Medulla oblongata (tissue), 1 donor: ENCODE measurements around the gene GNAZ.

Experiments used
- DNase-seq: peaks from one replicate; pipeline ENCODE4 v3.0.0-alpha.2; 2015; ENCODE audit errors: extremely low spot score

The GNAZ gene

DNA sequence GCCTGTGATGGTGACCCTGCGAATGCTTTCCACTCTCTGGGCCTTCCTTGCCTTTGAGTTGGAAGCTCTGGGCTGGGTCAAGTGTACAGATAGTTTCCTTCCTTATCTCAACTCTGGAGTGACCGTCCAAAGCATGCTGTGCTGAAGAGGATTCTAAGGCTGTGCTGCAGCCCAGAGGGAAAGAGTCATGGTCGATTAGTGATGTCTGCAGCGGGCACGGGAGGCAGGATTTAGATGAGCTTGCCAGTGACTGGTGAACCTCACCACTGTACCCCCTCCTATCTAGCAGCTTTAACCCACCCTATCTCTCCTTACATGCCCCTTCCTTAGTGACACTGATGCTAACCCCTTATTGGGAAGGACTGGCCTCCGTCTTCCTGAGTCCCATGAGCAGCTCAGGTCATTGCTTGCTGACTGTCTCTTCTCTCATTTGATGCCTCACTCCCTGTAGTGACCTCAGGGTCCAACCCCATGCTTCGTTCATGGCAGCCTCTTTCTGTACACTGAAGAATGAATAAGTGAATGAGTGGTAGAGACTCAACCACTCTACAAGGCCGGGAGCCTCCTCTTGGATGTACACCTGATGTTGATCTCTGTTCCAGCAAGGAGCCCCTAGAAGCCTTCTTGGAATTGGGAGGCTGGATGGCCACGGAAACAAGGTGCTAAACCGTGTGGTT is 6.7 kb downstream of the GNAZ start:
- no peak for DNase-seq

DNA sequence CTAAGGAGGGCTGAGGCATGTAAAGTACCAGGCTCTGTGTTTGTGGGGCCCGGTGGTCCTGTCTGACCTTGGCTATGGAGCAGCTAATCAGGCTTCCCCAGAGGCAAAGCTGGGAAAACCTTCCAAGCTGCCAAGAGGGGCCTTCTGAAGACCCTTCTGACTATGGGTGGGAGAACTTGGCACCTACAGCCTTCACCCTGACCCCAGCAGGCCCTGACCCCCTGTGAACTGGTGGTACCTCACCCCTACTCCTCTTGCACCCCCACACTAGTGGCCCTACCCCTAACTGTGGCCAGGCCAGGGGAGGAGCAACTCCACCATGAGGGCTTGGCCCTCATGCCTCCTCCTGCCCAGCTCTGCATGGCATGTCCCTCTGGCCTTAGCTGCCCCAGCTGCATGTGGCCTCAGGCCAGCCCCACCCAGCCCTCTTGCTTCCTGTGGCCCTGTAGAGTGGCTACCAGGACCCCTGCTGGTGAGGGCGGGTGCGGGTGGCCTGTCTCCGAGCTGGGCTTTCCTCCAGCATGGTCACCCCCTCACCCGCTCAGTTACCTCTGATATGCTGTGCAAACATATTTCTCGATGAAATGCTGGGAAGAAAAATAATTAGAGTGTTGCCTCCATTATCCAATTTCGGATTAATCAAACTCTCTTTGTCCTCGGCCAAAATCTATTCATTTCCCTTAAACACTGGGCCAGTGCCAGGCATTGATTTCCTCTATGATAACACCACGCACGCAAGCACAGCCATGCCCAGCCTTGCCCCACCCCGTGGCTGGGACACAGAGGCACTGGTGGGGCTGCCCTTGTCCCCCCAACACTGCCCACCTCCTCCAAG is 7.5 kb downstream of the GNAZ start:
- DNase-seq: no peak

DNA sequence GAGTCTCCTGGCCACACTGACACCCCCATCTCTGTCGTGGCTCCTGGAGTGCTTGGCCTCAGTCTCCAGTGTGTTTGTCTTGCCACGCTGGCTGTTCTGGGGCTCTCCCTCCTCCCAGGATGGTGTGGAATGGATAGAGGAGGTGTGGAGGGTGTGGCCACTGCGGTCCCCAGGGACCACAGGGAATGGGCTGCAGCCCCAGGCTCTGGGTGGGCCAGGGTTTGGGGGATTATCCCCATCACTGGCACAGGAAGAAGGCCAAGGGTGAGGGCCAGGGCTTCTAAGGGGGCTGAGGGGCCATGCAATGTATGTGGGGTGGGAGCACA is 8.1 kb downstream of the GNAZ start:
- no peak for DNase-seq

DNA sequence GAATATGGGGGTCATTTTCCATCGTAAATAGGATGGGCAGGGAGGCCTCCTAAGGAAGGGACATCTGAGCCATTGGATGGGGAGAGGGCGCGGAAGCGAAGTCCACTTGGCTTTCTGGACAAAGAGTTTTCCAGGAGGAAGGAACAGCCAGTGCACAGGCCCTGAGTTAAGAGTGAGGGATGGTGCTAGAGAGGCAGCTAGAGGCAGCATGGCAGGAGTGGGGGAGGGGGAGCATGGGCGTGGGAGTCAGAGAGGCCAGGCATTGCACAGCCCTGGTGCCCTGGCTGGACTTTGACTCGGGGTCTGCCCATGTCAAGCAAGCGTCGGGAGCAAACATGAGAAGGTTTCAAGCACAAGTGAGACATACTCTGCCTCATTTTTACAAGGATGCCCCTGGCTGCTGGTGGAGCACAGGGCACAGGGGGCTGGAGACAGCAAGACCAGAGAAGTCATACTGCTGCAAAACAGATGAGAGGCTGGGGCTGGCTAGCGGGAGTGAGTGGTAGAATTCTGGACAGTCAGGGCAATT is 9.0 kb downstream of the GNAZ start:
- DNase-seq: no peak

DNA sequence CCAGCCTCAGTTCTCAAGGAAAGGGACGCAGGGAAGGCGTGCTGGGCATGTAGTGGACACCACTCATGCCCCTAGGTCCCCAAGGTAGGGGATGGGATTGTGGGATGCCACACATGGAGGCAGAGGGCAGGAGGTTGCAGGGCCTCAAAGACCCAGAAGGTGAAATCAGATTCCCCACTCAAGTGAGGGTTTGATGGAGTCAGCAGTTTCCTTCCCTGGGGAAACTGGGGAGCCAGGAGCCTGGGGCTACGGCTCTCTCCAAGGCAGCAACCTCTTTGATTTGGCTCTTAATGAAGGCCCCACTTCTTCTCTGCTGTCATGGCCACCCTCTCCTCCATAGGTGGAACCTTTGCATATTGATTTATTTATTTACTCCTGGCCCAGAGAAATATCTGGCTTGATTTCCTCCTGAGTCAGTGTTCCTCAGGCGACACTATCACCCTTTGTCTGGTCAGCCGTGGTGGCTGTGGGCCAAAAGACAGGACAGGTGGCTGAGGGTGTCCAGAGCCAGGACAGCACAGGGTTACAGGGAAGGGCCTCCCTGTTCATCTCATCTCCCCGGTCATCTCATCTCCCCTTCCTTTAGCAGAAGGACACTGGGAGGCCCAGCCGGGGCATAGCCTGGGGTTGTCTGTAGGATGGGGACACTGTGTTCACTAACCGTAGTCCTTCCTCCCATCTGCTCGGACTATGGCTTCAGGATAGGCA is 9.6 kb downstream of the GNAZ start:
- no peak for DNase-seq

DNA sequence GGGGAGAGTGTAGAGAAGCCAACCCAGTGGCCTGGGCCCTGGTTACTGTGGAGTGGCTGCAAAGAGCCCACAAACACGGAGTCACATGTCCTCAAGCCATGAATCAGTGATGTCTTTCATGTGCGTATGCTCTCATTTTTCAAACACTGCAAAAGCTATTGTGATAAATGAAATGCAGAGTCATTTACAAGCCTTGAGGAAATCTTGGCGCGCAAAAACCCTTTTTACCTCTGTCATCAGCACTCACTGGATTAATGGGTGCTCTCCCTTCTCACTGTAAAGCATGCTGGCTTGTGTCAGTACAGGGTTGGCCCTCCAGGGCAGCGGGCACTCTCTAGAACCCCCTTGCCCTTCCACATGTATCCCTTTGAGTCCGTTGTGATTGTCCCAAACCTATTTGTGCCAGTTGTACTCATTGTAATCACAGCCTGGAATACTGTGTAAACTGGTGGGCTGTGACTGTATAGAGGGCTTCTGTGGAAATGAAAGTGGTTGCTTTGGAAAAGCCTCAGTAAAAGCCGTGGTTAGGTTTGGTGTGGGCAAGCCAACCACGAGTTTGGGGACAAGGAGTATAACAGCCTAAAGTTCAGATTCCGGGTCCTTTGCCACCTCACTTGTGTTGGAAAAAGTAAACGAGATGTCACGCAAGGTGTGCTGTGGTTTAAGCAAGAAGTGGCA is 10.4 kb downstream of the GNAZ start:
- DNase-seq: peak; percentile 58

DNA sequence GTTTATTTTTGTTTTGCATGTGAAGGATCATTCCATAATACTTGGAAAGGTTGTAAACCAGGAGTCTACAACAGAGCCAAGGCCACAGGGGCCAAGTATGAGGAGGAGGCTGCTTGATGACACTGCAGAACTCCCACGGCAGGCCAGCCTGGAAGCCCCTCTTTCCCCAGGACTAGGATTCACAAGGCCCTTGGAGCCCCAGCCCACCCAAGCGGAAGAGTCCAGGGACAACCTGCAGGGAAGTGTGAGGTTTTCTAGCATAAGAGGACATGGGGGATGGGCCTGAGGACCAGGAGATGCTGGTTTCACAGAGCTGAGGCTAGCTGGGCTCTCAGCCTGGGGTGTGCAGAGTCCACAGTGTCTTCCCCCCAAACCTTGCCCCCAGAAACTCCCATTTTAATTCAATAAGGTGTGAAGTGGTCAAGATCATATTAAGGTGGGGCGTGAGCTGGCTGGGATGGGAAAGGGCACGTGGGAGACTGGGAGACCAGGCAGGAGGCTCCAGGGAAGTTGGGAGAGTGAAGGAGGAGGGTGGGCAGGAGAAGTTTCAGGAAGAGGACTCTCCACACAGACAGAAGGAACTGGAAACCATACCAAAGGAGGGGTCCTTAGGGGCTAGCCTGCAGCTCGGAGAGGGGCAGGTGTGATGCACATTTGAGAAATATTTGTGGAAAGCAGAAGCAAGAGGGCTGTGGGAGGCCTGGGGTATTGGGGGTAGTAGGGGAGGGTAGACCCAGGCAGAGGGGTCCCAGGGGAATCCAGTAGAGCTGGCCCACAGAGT is 12.4 kb downstream of the GNAZ start:
- no peak for DNase-seq

DNA sequence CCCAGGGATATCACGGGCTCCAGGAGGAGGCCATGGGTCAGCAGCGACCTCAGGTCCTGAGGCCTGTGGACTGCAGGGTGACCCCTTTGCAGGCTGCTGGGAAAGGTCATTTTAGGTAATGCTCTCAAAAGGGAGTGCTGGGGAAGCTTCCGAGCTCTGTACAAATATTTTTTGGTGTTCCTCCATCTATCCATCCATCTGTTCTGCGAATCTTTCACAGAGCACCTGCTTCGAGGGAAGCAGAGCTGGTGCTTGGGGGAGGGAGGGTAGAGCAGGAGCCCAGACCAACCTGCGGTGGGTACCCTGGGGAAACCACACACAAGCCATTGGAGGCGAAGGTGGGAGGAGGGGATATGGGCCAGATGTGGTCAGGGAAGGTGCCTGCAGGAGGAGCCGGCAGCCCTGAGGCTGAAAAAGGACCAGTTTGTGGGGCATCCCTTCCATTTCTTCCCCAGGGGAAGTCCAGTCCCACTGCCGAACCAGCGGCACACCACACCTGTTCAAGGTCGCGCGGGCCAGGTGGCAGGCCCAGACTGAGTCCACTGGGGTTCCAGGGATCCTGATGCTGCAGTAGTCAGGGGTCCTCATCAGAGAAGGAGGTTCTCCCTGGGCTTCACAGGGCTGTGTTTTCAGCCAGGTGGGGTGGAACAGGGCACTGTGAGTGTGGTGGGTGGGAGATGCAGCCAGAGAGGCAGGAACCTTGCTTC is 13.1 kb downstream of the GNAZ start:
- DNase-seq: no peak

DNA sequence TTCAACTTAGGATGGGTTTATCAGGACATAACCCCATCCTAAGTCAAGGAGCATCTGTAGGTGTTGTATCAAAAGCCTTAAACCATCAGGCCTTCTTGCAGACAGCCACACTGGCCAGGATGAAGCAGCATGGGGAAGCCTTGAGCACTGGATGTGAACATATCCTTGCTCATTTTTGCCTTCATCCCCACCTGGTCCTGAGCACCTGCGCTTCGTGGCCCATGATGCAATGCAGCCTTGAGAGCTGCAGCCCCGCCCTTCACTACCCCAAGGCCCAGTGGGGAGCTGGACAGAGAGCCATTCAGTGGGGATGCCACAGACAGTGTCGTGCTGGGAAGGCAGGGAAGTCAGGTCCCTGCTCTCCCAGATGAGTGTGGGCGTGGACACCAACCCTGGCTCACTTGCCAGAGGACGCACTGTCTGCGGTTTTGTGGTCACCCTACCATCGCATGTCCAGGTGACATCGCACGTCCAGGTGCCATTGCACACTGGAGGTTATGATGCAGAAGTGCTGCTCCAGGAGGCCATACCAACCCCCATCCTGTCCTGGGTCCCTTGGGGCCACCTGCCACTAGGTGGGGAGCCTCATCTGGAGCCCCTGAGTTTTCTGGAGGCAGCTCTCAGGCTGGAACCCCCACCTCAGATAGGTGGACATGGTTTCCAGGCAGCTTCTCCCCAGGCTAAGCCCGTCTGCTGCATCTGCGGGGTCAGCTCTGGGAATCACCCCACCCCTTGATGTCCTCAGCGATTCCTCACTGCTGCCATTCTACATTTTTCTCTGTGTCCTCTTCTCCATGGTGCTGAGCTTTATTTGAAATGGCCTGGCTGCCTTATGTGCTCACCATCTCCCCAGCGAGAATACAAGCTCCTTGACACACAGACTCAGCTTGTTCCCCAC is 14.4 kb downstream of the GNAZ start:
- peak; percentile 37 for DNase-seq

DNA sequence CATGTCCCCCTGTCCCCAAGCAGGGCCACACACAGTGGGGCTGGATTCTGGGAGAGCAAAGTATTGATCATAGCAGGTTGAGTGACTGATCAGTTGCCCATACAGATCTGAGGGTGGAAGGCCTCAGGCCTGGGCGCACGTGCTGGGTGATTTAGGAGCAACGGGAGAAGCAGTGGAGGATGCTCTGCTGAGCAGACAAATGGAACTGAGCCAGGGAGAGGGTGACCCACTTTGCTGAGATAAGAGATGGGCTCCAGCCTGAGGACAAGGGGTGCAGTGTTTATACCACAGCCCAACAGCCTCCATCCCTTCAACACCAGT is 15.0 kb downstream of the GNAZ start:
- DNase-seq: no peak

DNA sequence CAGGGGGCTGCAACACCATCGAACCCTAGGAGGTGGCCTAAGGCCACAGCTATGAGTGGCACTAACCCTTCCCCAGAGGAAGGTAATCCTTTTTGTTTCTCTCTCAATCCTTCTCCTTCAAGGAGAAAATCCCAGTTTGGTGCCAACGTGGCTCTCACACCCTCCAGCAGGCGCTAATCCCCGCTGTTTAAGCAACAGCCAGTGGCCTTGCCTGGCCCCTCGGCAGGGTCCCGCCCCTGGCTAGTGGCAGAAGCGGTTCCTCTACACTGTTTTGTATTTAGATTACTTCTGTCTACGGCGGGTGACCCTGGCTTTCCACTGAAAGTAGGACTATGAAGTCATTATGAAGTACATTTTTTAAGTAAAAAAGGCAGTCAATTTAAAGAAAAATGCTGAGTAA is 15.5 kb downstream of the GNAZ start:
- DNase-seq: no peak

DNA sequence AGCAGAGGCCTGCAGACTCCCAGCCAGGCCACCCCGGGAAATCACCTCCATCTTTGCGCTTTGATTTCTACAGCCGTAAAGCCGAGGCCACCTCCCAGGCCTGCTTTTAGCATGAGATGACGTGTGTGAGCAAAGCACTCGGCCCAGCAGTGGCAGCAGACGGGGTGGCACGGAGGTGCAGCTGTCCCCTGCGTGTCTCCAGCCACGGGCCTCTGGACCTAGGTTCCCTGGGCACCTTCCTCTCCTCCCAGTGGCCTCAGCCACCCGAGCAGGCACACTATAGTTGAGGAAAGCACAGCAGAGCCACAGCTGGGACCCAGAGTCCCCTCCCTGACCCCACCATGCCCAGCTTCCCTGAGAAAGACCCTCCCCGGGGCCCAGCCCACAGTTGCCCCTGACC is 15.9 kb downstream of the GNAZ start:
- no peak for DNase-seq

DNA sequence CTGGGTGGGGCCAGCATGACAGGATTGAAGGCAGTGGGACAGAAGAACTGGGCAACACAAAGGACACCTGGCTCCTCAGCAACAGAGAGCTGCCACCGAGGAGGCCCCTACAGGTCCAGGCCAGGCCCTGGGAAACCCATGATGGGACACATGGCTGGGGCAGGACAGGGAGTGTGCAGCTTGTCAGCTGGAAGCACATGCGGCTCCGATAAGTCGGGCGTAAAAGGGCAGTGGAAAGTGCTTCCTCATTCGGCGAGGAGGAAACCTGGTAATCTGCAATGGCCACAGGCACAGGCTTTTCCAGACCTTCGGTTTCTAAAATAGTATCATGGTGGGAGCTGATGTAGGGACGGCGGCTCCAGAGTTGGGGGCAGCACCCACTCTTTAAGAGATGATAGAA is 16.5 kb downstream of the GNAZ start:
- DNase-seq: no peak

DNA sequence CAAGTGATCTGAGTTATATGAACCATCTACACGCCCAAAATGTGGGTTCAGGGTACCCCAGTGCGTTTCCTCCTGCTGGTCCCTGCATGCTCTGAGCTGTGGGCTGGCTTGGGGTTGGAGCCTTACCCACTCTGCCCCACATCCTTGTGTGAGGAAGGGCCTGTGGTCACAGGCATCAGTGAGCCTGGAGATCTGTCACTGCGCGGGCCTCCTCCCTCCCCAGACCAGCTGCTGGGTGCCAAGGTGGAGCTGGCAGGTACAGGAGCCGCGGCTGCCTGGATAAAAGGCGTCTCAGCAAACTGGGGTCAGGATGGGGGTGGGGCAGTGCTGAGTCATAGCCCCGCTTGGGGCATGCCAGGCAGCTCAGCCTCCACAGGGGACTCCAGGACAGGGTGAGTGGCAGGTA is 17.9 kb downstream of the GNAZ start:
- DNase-seq: no peak

DNA sequence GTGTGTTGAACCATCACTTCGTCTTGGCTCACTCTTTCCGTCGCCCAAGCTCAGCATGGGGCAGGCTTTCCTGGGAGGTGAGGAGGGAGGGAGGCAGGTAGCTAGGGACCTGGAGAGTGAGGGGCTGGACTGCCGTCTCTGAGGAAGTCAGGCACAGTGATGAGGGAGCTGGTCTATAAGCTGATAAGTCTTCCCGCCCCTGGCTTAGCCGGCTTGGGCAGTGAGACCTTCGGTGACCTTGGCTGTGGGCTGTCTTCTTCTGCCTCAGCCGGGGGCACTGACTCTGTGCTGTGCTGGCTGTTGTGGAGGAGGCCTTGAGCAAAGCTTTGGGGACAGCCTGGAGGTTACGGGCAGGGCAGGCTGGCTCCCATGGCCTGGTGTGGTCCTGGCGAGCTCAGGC is 18.7 kb downstream of the GNAZ start:
- DNase-seq: no peak

DNA sequence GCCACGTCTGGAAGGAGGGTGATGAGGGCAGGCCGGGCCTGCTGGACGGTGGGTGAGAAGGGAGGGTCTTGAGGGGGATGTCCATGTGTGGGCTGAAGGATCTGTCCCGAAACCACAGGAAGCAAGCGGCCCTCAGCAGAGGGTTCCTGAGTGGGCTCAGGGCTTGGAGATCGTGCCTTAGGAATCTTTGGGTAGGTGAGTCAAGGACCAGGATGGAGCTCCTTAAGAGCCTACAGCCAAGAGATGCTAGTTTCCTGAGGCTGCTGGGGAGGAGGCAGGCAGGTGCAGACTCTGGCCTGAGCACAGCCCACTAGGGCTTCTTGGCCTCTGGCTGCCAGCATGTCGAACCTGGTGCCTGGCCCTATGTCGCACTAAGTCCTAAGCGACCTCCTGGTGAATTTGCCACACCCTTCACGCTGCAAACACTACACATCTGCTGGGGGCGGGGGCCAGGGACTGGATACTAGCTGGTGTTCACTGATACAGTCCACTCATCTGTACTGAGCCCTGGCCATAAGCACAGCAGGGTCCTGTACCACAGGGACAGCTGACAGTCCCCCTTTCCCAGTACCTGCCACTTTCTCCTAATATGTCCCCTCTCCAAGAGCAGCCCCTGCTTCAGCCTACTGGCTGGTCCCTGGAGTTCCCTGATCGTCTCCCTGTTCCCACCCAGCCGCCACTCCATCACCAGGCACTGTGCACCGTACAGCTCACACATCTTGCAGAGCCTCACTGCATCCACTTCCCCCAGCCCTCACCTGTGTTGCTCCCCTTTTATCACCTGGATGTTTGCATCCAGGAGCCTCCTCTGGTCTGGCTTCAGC is 19.5 kb downstream of the GNAZ start:
- DNase-seq: no peak

DNA sequence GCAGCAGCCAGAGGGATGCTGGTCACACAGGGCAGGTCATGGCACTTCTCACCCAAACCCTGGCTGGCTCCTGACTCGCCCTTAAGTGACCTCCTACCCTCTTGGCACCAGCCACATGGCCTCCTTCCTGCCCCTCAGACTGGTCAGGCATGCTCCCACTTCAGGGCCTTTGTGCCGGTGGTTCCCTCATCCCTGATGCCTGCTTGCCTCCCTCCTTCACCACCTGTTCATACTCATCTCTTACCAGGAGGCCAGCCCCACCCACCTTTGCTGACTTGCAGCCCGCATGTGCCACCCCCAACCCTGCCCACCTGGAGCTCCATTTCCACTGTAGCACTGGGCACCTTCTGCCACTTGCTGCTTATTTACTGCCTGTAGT is 20.1 kb downstream of the GNAZ start:
- no peak for DNase-seq

DNA sequence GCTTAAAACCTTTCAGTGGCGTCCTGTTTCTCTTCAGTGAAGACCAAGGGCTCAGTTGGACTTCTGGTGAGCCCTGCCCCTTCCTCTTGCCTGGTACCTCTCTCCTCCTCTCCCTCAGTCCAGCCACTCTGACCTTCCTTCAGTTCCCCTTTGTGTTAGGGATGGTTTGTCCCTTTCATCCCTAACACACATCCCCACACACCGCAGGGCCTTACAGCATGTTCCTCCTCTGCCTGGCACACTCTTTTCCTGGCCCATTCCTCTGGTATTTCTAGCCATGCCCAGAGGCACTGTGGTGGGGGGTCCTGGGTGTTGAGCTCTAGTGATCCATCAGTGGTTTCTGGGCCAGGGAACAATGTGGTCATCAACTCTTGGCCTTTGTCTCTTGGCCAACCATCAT is 21.4 kb downstream of the GNAZ start:
- DNase-seq: no peak
